DND-41 (cell line): Measurements from ENCODE around the gene FAM219A.

Experiments used
- CTCF ChIP-seq: IDR thresholded peaks from 2 replicates; pipeline ENCODE4 v1.5.1; 2012; ENCODE audit warnings: borderline replicate concordance, low read length, moderate library complexity, mild to moderate bottlenecking; ENCODE audit not compliant: poor library complexity, severe bottlenecking; ENCODE audit errors: extremely low read depth
- EZH2 ChIP-seq: IDR thresholded peaks from 3 replicates; pipeline ENCODE4 v1.6.1; 2012; ENCODE audit warnings: borderline replicate concordance, low read depth, mild to moderate bottlenecking, moderate library complexity, low read length, inconsistent platforms; ENCODE audit not compliant: severe bottlenecking

- no peak for TF ChIP-seq CTCF
- no peak for TF ChIP-seq EZH2
Observed at GRCh38 chr9:34382054-34382453, 76.3 kb downstream of the FAM219A start.
